MCF 10A (cell line): Measurements from ENCODE around the gene NPM3. TPM values are rescaled to one million over a fixed set of nuclear protein-coding genes. Genes with fewer than 3 reads are reported as not detected.

Experiments used
- BruUV-seq: library from RNA; stranded (reverse); fragments of 400-500 nt; replicated peaks from 2 replicates; lab custom pipeline; 2021; lab: Mats Ljungman, UMichigan
- CTCF ChIA-PET: fragments of 300-600 bp; sonication (Branson Sonifier 250); formaldehyde crosslinking; extraction: SDS; loops from one replicate; lab custom pipeline; 2021; ENCODE audit warnings: antibody characterized with exemption, inconsistent platforms; lab: Yijun Ruan, JAX
- POLR2A ChIA-PET: fragments of 300-600, 350-650 bp; sonication (Branson Sonifier 250); formaldehyde crosslinking; extraction: SDS; loops from one replicate; lab custom pipeline; 2020; ENCODE audit warnings: antibody characterized with exemption, inconsistent platforms; lab: Yijun Ruan, JAX
- DNase-seq: peaks from one replicate; pipeline ENCODE4 v3.0.0-alpha.2; 2018; ENCODE audit not compliant: unreplicated experiment
- H3K27ac Mint-ChIP-seq: one replicate; pipeline ENCODE4 v1.8.0; 2022; ENCODE audit warnings: mild to moderate bottlenecking, low read depth, mixed read lengths; ENCODE audit not compliant: unreplicated experiment
- H3K27me3 Mint-ChIP-seq: one replicate; pipeline ENCODE4 v1.8.0; 2022; ENCODE audit warnings: mixed read lengths; ENCODE audit not compliant: insufficient read depth, unreplicated experiment
- H3K36me3 Mint-ChIP-seq: one replicate; pipeline ENCODE4 v1.8.0; 2022; ENCODE audit warnings: mild to moderate bottlenecking, moderate library complexity, mixed read lengths; ENCODE audit not compliant: insufficient read depth, unreplicated experiment
- H3K4me1 Mint-ChIP-seq: one replicate; pipeline ENCODE4 v1.8.0; 2022; ENCODE audit warnings: mixed read lengths; ENCODE audit not compliant: insufficient read depth, unreplicated experiment
- H3K4me3 Mint-ChIP-seq: one replicate; pipeline ENCODE4 v1.8.0; 2022; ENCODE audit warnings: mild to moderate bottlenecking, moderate library complexity, mixed read lengths; ENCODE audit not compliant: unreplicated experiment
- H3K9me3 Mint-ChIP-seq: one replicate; pipeline ENCODE4 v1.8.0; 2022; ENCODE audit warnings: mixed read lengths; ENCODE audit not compliant: unreplicated experiment
- CTCF ChIP-seq: fragments of 200-600 bp; IDR thresholded peaks from one replicate; pipeline ENCODE4 v1.8.0; 2022; ENCODE audit warnings: antibody characterized with exemption, mild to moderate bottlenecking; ENCODE audit not compliant: unreplicated experiment
- intact Hi-C: fragments of 100-400 bp; cut with micrococcal nuclease; formaldehyde crosslinking; loops from 2 replicates; pipeline ENCODE4 v1.14.1; 2022
- total RNA-seq: library from RNA; stranded (reverse); gene quantifications from 2 replicates; pipeline ENCODE4 v1.2.3, GENCODE V29; 2022

NPM3 gene
- total RNA-seq, 1 experiment from 2014 or later = 163 TPM

GRCh38 chr10:101773923-101774588 is 9.2 kb downstream of the NPM3 start:
- no TSS peak for BruUV-seq
- H3K4me1 Mint-ChIP-seq = peaks cover 4% of the 10 kb centered on the region
- CTCF ChIA-PET = interaction anchor here (1.5 kb wide), 1 partner anchor 560 kb away, joined by 6 read pairs; no protein-coding TSS in a partner anchor
- peaks cover 21% of the 10 kb centered on the region for H3K27me3 Mint-ChIP-seq
- intact Hi-C loops = no loop called here
- peaks cover 8% of the 10 kb centered on the region for H3K36me3 Mint-ChIP-seq
- no peaks in the 10 kb centered on the region for H3K9me3 Mint-ChIP-seq
- H3K4me3 Mint-ChIP-seq = no peak overlapping the region
- H3K27ac Mint-ChIP-seq = no peak overlapping the region
- no peak for TF ChIP-seq CTCF
- POLR2A ChIA-PET = interaction anchor here (0.9 to 1.2 kb wide), 2 partner anchors 9 to 186 kb away, joined by 3 read pairs; partner anchors contain the start of genes DPCD, NPM3 and POLL
- no peak for DNase-seq

DNA sequence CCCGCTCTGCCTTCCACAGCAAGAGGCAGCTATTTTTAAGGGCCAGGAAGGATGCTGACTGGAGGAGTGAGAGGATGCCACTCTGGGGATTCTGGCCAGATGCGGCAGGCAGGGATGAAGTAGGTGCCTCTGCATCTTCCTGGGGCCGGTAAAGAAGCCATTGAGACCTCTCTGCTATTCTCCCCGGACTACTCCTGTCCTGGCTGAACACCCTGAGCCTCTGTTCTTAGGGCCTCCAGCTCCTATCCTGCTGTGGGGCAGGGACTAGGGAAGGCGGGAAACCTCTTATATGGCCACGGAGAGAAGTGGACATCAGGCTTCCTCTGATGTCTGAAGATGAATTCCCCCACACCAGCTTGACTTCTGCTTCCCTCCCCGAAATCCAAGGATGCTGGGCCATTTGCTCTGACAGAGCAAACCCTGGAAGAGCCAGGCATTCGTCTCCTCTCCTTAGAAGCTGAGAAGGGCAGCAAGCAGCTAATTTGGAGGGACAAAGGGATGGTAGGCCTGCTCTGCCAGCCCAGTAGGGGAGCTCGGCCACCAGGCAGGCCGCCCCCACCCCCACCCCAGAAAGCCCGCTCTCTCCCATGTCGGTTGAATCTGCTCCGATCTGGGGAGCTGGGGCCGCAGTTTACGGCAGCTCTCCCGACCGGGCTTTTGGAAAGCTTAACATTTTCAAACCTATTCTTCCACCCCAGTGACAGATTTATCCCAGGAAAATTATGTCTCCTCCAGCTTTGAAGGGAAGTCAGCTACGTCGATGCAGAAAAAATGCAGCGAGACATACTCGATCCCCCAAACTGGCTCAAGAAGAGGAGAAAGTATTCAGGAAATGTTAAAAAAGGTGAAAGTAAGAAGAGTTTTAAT is 10.1 kb downstream of the NPM3 start:
- intact Hi-C loops = no loop called here
- TF ChIP-seq CTCF = no peak
- H3K4me1 Mint-ChIP-seq = no peaks in the 10 kb centered on the region
- H3K36me3 Mint-ChIP-seq = no peaks in the 10 kb centered on the region
- H3K27me3 Mint-ChIP-seq = peaks cover 21% of the 10 kb centered on the region
- ChIA-PET POLR2A (interaction anchor here (1.2 kb wide), 1 partner anchor 10 kb away, joined by 3 read pairs; the partner anchor contains the start of gene NPM3), CTCF (interaction anchor here (0.6 to 3.0 kb wide), 3 partner anchors 8 to 581 kb away, joined by 3 to 26 read pairs (median 3); no protein-coding TSS in a partner anchor)
- DNase-seq = no peak
- no TSS peak for BruUV-seq
- no peak overlapping the region for H3K27ac Mint-ChIP-seq
- no peaks in the 10 kb centered on the region for H3K9me3 Mint-ChIP-seq
- no peak overlapping the region for H3K4me3 Mint-ChIP-seq

GRCh38 chr10:101772017-101772894 is 11.0 kb downstream of the NPM3 start:
- Mint-ChIP-seq H3K27me3 (peaks cover 21% of the 10 kb centered on the region), H3K36me3 (no peaks in the 10 kb centered on the region), H3K4me3 (no peak overlapping the region), H3K9me3 (no peaks in the 10 kb centered on the region), H3K27ac (no peak overlapping the region), H3K4me1 (no peaks in the 10 kb centered on the region)
- no peak for DNase-seq
- CTCF ChIA-PET = interaction anchor here (0.9 to 3.0 kb wide), 3 partner anchors 9 to 168 kb away, joined by 3 to 26 read pairs (median 8); partner anchors contain the start of gene NPM3
- TF ChIP-seq CTCF = no peak
- POLR2A ChIA-PET = interaction anchor here (0.6 to 1.2 kb wide), 2 partner anchors 11 to 66 kb away, joined by 3 to 4 read pairs; partner anchors contain the start of gene NPM3
- intact Hi-C loops = no loop called here
- BruUV-seq = no TSS peak
